Karpas-422 (cell line): Measurements from ENCODE around the gene TMEM217. TPM values are rescaled to one million over a fixed set of nuclear protein-coding genes. Genes with fewer than 3 reads are reported as not detected.
"Not testable (repeated sequence)": the region's sequence is repeated elsewhere in the genome, so short reads cannot be mapped to it uniquely, and the experiment has no call there.

ENCODE experiments used
- DNase-seq: peaks from one replicate; pipeline ENCODE4 v3.0.0-alpha.2; 2015
- H2AFZ ChIP-seq: fragments of 200-600 bp; sonication (generic); 2 replicates; pipeline ENCODE4 v1.6.1; 2014; ENCODE audit warnings: antibody characterized with exemption, low read length, mixed read lengths
- H3K27ac ChIP-seq: fragments of 200-600 bp; sonication (generic); 2 replicates; pipeline ENCODE4 v1.5.1; 2014; ENCODE audit warnings: mild to moderate bottlenecking, low read length, moderate library complexity
- H3K27me3 ChIP-seq: fragments of 200-600 bp; sonication (generic); 2 replicates; pipeline ENCODE4 v1.6.1; 2014; ENCODE audit warnings: low read length, mixed read lengths
- H3K36me3 ChIP-seq: fragments of 200-600 bp; sonication (generic); 2 replicates; pipeline ENCODE4 v1.6.1; 2014; ENCODE audit warnings: low read length, mixed read lengths; ENCODE audit not compliant: insufficient read depth
- H3K4me1 ChIP-seq: fragments of 200-600 bp; sonication (generic); 2 replicates; pipeline ENCODE4 v1.6.1; 2014; ENCODE audit warnings: mild to moderate bottlenecking, low read length, mixed read lengths
- H3K4me2 ChIP-seq: fragments of 200-600 bp; sonication (generic); 2 replicates; pipeline ENCODE4 v1.6.1; 2014; ENCODE audit warnings: low read length, low read depth, mild to moderate bottlenecking; ENCODE audit not compliant: poor library complexity, severe bottlenecking
- H3K4me3 ChIP-seq: fragments of 200-600 bp; sonication (generic); 2 replicates; pipeline ENCODE4 v1.5.1; 2014; ENCODE audit warnings: mild to moderate bottlenecking, antibody characterized with exemption, low read length, mixed read lengths
- H3K79me2 ChIP-seq: fragments of 200-600 bp; sonication (generic); 2 replicates; pipeline ENCODE4 v1.6.1; 2014; ENCODE audit warnings: mild to moderate bottlenecking, low read length, mixed read lengths
- H3K9ac ChIP-seq: fragments of 200-600 bp; sonication (generic); 2 replicates; pipeline ENCODE4 v1.6.0; 2014; ENCODE audit warnings: low read length
- H3K9me2 ChIP-seq: fragments of 200-600 bp; sonication (generic), shearing (Covaris generic); replicated peaks from 2 replicates; pipeline ENCODE4 v1.6.0; 2014; ENCODE audit warnings: mild to moderate bottlenecking, low read length, moderate library complexity; ENCODE audit not compliant: insufficient read depth
- H3K9me3 ChIP-seq: fragments of 300-700, 200-600 bp; sonication (generic); 2 replicates; pipeline ENCODE4 v1.6.1; 2014; ENCODE audit warnings: low read length, mixed read lengths
- H4K20me1 ChIP-seq: fragments of 200-600 bp; sonication (generic); 2 replicates; pipeline ENCODE4 v1.6.1; 2014; ENCODE audit warnings: mild to moderate bottlenecking, antibody characterized with exemption, low read length, low read depth; ENCODE audit not compliant: insufficient read depth
- total RNA-seq: library from RNA; depleted of rRNA; stranded (reverse); fragments of >200 nt; shearing (Covaris generic); gene quantifications from 2 replicates; pipeline ENCODE4 v1.2.3, GENCODE V29; 2014; ENCODE audit warnings: low replicate concordance

TMEM217 gene
- total RNA-seq, 1 experiment from 2014 or later: not detected

GRCh38 chr6:37302086-37302686, 44.2 kb upstream of the TMEM217 start:
- H3K79me2 ChIP-seq: no peaks in the 10 kb centered on the region
- peaks cover 6% of the 10 kb centered on the region; the same call in 1 of the 2 replicates for H3K4me1 ChIP-seq
- H3K36me3 ChIP-seq: no peaks in the 10 kb centered on the region
- H3K4me3 ChIP-seq: no peak overlapping the region
- H4K20me1 ChIP-seq: no peaks in the 10 kb centered on the region
- no peak for DNase-seq
- H3K9me2 ChIP-seq: no peaks in the 10 kb centered on the region
- no peak overlapping the region for H2AFZ ChIP-seq
- no peaks in the 10 kb centered on the region for H3K9me3 ChIP-seq
- H3K27me3 ChIP-seq: no peaks in the 10 kb centered on the region
- H3K4me2 ChIP-seq: no peak overlapping the region
- no peak overlapping the region for H3K27ac ChIP-seq
- H3K9ac ChIP-seq: no peak overlapping the region

DNA sequence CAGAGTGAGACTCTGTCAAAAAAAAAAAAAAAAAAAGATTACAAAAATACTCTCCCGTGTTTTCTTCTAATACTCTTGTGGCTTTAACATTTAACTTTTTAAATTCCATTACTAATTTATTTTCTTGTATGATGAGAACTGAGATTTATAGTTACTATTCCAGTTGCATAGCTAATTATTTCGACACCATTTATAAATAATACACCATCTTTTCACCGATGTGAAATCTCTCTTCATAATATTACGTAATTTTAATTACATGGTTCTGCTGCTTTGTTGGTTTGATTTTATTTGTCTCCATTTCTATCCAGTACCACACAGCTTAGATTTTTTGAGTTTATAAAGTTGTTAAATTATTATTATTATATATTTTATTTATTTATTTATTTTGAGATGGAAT, 42.0 kb upstream of the TMEM217 start:
- Histone ChIP-seq H3K4me2 (no peak overlapping the region), H3K9me2 (no peaks in the 10 kb centered on the region), H3K79me2 (no peaks in the 10 kb centered on the region), H3K4me1 (peaks cover 6% of the 10 kb centered on the region; the same call in 1 of the 2 replicates), H3K4me3 (no peak overlapping the region), H3K9ac (no peak overlapping the region), H3K36me3 (peaks cover 3% of the 10 kb centered on the region; the same call in 1 of the 2 replicates), H4K20me1 (no peaks in the 10 kb centered on the region), H3K27me3 (no peaks in the 10 kb centered on the region), H3K9me3 (no peaks in the 10 kb centered on the region), H2AFZ (no peak overlapping the region), H3K27ac (no peak overlapping the region)
- DNase-seq: no peak

DNA sequence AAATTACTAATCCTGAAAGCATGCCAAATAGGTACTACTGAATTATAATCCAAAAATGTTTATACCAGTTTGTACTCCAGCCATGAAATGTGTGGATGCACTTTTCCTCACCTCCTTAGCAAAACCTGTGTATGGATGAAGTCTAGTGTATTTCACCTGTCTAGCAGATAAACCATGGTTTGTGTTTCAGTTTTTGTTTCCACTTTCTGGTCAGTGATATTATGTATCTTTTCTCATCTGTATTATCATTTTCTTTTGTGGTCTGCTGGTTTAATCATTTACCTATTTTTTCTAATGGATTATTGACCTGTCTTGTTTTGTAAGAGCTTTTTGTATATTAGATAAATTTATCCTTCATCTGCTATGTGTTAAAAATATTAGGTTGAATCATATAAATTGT, 41.0 kb upstream of the TMEM217 start:
- Histone ChIP-seq H3K4me3 (no peak overlapping the region), H3K9me2 (no peaks in the 10 kb centered on the region), H3K9ac (no peak overlapping the region), H3K4me1 (peaks cover 12% of the 10 kb centered on the region), H3K9me3 (no peaks in the 10 kb centered on the region), H3K36me3 (peaks cover 9% of the 10 kb centered on the region; the same call in 1 of the 2 replicates), H3K79me2 (no peaks in the 10 kb centered on the region), H3K27me3 (no peaks in the 10 kb centered on the region), H3K4me2 (no peak overlapping the region), H2AFZ (no peak overlapping the region), H4K20me1 (no peaks in the 10 kb centered on the region), H3K27ac (no peak overlapping the region)
- no peak for DNase-seq

GRCh38 chr6:37297637-37298036, 39.7 kb upstream of the TMEM217 start:
- H3K4me2 ChIP-seq, H3K9ac ChIP-seq, H3K4me1 ChIP-seq, H3K9me2 ChIP-seq, H4K20me1 ChIP-seq, H3K9me3 ChIP-seq, H3K79me2 ChIP-seq, DNase-seq, H3K27ac ChIP-seq, H3K36me3 ChIP-seq, H3K27me3 ChIP-seq, H3K4me3 ChIP-seq, H2AFZ ChIP-seq: not testable (repeated sequence)

GRCh38 chr6:37293426-37293825, 35.5 kb upstream of the TMEM217 start:
- H3K4me3 ChIP-seq: no peak overlapping the region
- H3K27me3 ChIP-seq: no peaks in the 10 kb centered on the region
- H3K9me2 ChIP-seq: no peaks in the 10 kb centered on the region
- H3K9me3 ChIP-seq: no peaks in the 10 kb centered on the region
- H3K9ac ChIP-seq: no peak overlapping the region
- DNase-seq: no peak
- H3K27ac ChIP-seq: no peak overlapping the region
- no peak overlapping the region for H3K4me2 ChIP-seq
- peaks cover 17% of the 10 kb centered on the region; the same call in 1 of the 2 replicates for H3K36me3 ChIP-seq
- H4K20me1 ChIP-seq: no peaks in the 10 kb centered on the region
- no peak overlapping the region for H2AFZ ChIP-seq
- H3K79me2 ChIP-seq: no peaks in the 10 kb centered on the region
- peaks cover 6% of the 10 kb centered on the region for H3K4me1 ChIP-seq

GRCh38 chr6:37289931-37290330, 32.0 kb upstream of the TMEM217 start:
- DNase-seq: no peak
- Histone ChIP-seq H4K20me1 (no peaks in the 10 kb centered on the region), H3K9ac (no peak overlapping the region), H3K27ac (no peak overlapping the region), H2AFZ (no peak overlapping the region), H3K36me3 (peaks cover 20% of the 10 kb centered on the region; the same call in 1 of the 2 replicates), H3K4me1 (peaks cover 6% of the 10 kb centered on the region), H3K4me3 (no peak overlapping the region), H3K9me2 (no peaks in the 10 kb centered on the region), H3K79me2 (no peaks in the 10 kb centered on the region), H3K4me2 (no peak overlapping the region), H3K9me3 (no peaks in the 10 kb centered on the region), H3K27me3 (no peaks in the 10 kb centered on the region)

GRCh38 chr6:37288247-37288646, 30.3 kb upstream of the TMEM217 start:
- H3K9me2 ChIP-seq: no peaks in the 10 kb centered on the region
- no peak overlapping the region for H3K9ac ChIP-seq
- no peaks in the 10 kb centered on the region for H3K27me3 ChIP-seq
- no peaks in the 10 kb centered on the region for H3K4me1 ChIP-seq
- H3K27ac ChIP-seq: no peak overlapping the region
- H3K36me3 ChIP-seq: peaks cover 20% of the 10 kb centered on the region; the same call in 1 of the 2 replicates
- DNase-seq: no peak
- no peak overlapping the region for H3K4me2 ChIP-seq
- H3K9me3 ChIP-seq: no peaks in the 10 kb centered on the region
- H3K4me3 ChIP-seq: no peak overlapping the region
- no peak overlapping the region for H2AFZ ChIP-seq
- H4K20me1 ChIP-seq: no peaks in the 10 kb centered on the region
- H3K79me2 ChIP-seq: no peaks in the 10 kb centered on the region

GRCh38 chr6:37287519-37288157, 29.7 kb upstream of the TMEM217 start:
- H3K4me3 ChIP-seq: no peak overlapping the region
- no peaks in the 10 kb centered on the region for H3K9me3 ChIP-seq
- H3K4me1 ChIP-seq: no peaks in the 10 kb centered on the region
- no peak overlapping the region for H2AFZ ChIP-seq
- DNase-seq: no peak
- no peak overlapping the region for H3K27ac ChIP-seq
- H3K27me3 ChIP-seq: no peaks in the 10 kb centered on the region
- no peaks in the 10 kb centered on the region for H4K20me1 ChIP-seq
- no peaks in the 10 kb centered on the region for H3K79me2 ChIP-seq
- peaks cover 24% of the 10 kb centered on the region; the same call in 1 of the 2 replicates for H3K36me3 ChIP-seq
- H3K9me2 ChIP-seq: no peaks in the 10 kb centered on the region
- no peak overlapping the region for H3K4me2 ChIP-seq
- H3K9ac ChIP-seq: no peak overlapping the region
